ENCODE data around the gene YTHDC1. TPM values are rescaled to one million over a fixed set of nuclear protein-coding genes. Genes with fewer than 3 reads are reported as not detected.

Gene YTHDC1
- polyA plus RNA-seq, 1 of the 3 experiments (the other 2 are of a cell fraction) = 31.3 TPM

DNA sequence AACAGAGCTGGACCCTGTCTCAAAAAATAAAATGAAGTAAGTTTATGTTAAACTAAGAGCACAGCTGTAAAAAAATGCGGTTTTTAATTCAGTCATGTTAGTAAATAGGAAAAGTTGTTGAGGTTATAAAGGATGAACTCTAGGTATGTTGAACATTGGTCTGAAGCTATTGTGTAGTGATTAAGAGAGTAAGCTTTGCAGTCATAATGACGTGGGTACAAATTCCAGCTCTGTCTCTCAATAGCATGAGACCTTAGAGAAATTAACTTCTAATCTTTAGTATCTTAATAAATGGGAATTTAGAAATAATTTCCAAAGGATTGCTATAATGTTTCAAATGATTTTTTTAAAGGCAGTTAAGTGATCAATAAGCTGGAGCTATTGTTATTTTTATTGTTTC lies 2.9 kb upstream of the YTHDC1 start:
- H3K27me3 ChIP-seq (ENCODE audit: insufficient read depth) = 0 out of 2 replicates have a peak, but pooled peaks cover 7% of the 10 kb centered on the region
- WGBS (ENCODE audit: low lambda C conversion rate) = 4% methylated on average over 2 of the region's 2 CpGs
- no peak for DNase-seq
- no peak overlapping the region for H3K4me2 ChIP-seq
- H2AFZ ChIP-seq (ENCODE audit: low read depth) = no peak overlapping the region
- no peaks in the 10 kb centered on the region for H3K36me3 ChIP-seq (replicated peaks in 1 of 2; ENCODE audit: control insufficient read depth in 1 of 2, insufficient read depth in 2 of 2, low read length in 1 of 2)
- H3K4me1 ChIP-seq (ENCODE audit: control insufficient read depth in 1 of 2, insufficient read depth in 2 of 2, low read depth in 1 of 2, low read length in 1 of 2) = peaks cover 0 to 4% of the 10 kb centered on the region in 2 experiments; a peak in 2 of 4 replicates
- CTCF ChIA-PET = interaction anchor here (0.7 to 1.8 kb wide), 4 partner anchors 8 to 23 kb away, joined by 3 to 9 read pairs (median 4); no protein-coding TSS in a partner anchor
- no peak overlapping the region for H3K9ac ChIP-seq
- POLR2A ChIA-PET = interaction anchor here (0.6 kb wide), 1 partner anchor 32 kb away, joined by 3 read pairs; no protein-coding TSS in a partner anchor
- peaks cover 13% of the 10 kb centered on the region for H4K20me1 ChIP-seq (ENCODE audit: insufficient read depth)
- H3K9me2 ChIP-seq = no peaks in the 10 kb centered on the region
- TF ChIP-seq EZH2phosphoT487 (IDR thresholded peaks at IDR 0.05; ENCODE audit: borderline replicate concordance, low read depth) (no peak), RAD21 (IDR thresholded peaks at IDR 0.05; ENCODE audit: low read length) (no peak), FOXM1 (IDR thresholded peaks at IDR 0.05; ENCODE audit: low read depth) (no peak), FOXJ3 (CRISPR knock-in tag; IDR thresholded peaks at IDR 0.05) (no peak), TAF1 (IDR thresholded peaks at IDR 0.05; ENCODE audit: borderline replicate concordance, low read depth, low read length) (no peak), RCOR1 (IDR thresholded peaks at IDR 0.05; ENCODE audit: low read length) (no peak)
- TF ChIP-seq, protein P1, sequence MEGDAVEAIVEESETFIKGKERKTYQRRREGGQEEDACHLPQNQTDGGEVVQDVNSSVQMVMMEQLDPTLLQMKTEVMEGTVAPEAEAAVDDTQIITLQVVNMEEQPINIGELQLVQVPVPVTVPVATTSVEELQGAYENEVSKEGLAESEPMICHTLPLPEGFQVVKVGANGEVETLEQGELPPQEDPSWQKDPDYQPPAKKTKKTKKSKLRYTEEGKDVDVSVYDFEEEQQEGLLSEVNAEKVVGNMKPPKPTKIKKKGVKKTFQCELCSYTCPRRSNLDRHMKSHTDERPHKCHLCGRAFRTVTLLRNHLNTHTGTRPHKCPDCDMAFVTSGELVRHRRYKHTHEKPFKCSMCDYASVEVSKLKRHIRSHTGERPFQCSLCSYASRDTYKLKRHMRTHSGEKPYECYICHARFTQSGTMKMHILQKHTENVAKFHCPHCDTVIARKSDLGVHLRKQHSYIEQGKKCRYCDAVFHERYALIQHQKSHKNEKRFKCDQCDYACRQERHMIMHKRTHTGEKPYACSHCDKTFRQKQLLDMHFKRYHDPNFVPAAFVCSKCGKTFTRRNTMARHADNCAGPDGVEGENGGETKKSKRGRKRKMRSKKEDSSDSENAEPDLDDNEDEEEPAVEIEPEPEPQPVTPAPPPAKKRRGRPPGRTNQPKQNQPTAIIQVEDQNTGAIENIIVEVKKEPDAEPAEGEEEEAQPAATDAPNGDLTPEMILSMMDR (IDR thresholded peaks at IDR 0.05) = no peak
- TF ChIP-seq, protein P2, sequence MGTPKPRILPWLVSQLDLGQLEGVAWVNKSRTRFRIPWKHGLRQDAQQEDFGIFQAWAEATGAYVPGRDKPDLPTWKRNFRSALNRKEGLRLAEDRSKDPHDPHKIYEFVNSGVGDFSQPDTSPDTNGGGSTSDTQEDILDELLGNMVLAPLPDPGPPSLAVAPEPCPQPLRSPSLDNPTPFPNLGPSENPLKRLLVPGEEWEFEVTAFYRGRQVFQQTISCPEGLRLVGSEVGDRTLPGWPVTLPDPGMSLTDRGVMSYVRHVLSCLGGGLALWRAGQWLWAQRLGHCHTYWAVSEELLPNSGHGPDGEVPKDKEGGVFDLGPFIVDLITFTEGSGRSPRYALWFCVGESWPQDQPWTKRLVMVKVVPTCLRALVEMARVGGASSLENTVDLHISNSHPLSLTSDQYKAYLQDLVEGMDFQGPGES (IDR thresholded peaks at IDR 0.05; ENCODE audit: low read depth, low read length) = no peak
- H3K79me2 ChIP-seq (ENCODE audit: insufficient read depth) = peaks cover 21% of the 10 kb centered on the region
- H3K4me3 ChIP-seq (ENCODE audit: low read depth in 2 of 2, low read length in 1 of 2) = no peak overlapping the region
- peaks cover 3% of the 10 kb centered on the region for H3F3A ChIP-seq (replicated peaks; ENCODE audit: insufficient read depth)
- H3K9me3 ChIP-seq = no peaks in the 10 kb centered on the region
- H3K27ac ChIP-seq (ENCODE audit: low read depth in 2 of 2, low read length in 1 of 2) = no peak overlapping the region

DNA sequence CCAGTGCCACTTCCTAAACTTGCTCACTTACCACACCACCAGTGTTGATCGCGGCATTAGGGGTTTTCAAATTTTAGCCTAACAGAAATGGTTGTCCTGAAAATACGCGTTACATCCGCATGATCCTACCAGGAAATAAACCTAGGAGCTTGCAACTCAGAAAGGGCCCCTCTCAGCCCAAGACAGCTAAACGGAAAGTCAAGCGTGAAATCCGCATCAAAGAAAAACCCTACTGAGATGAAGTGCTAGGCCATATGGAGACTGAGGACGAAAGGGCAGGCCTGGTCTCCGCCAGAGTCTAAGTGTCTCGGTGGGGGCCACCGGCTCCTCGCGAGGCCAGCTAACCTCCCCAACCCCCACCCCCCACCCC lies 626 bp downstream of the YTHDC1 start:
- Histone ChIP-seq H3K9me3 (no peaks in the 10 kb centered on the region), H3K4me3 (ENCODE audit: low read depth in 2 of 2, low read length in 1 of 2) (peak overlapping the region; percentile 75 to 77), H3K4me1 (ENCODE audit: control insufficient read depth in 1 of 2, insufficient read depth in 2 of 2, low read depth in 1 of 2, low read length in 1 of 2) (peaks cover 0 to 4% of the 10 kb centered on the region in 2 experiments; a peak in 2 of 4 replicates), H3K27me3 (ENCODE audit: insufficient read depth) (0 out of 2 replicates have a peak, but pooled peaks cover 7% of the 10 kb centered on the region), H3K27ac (ENCODE audit: low read depth in 2 of 2, low read length in 1 of 2) (peak overlapping the region; percentile 92 to 93), H3K9ac (peak overlapping the region; percentile 98), H3K9me2 (no peaks in the 10 kb centered on the region), H2AFZ (ENCODE audit: low read depth) (no peak overlapping the region; the same call in 1 of the 2 replicates), H3K4me2 (peak overlapping the region; percentile 68), H3F3A (replicated peaks; ENCODE audit: insufficient read depth) (peaks cover 3% of the 10 kb centered on the region), H3K79me2 (ENCODE audit: insufficient read depth) (peaks cover 56% of the 10 kb centered on the region), H4K20me1 (ENCODE audit: insufficient read depth) (peaks cover 48% of the 10 kb centered on the region), H3K36me3 (replicated peaks in 1 of 2; ENCODE audit: control insufficient read depth in 1 of 2, insufficient read depth in 2 of 2, low read length in 1 of 2) (no peaks in the 10 kb centered on the region)
- DNase-seq = no peak
- POLR2A ChIA-PET = no interaction called here
- WGBS (ENCODE audit: low lambda C conversion rate) = under 1% methylated on average over 14 of the region's 14 CpGs
- CTCF ChIA-PET = no interaction called here
- TF ChIP-seq GABPA (IDR thresholded peaks at IDR 0.05; ENCODE audit: low read depth) = no peak
- TF ChIP-seq, protein P3, sequence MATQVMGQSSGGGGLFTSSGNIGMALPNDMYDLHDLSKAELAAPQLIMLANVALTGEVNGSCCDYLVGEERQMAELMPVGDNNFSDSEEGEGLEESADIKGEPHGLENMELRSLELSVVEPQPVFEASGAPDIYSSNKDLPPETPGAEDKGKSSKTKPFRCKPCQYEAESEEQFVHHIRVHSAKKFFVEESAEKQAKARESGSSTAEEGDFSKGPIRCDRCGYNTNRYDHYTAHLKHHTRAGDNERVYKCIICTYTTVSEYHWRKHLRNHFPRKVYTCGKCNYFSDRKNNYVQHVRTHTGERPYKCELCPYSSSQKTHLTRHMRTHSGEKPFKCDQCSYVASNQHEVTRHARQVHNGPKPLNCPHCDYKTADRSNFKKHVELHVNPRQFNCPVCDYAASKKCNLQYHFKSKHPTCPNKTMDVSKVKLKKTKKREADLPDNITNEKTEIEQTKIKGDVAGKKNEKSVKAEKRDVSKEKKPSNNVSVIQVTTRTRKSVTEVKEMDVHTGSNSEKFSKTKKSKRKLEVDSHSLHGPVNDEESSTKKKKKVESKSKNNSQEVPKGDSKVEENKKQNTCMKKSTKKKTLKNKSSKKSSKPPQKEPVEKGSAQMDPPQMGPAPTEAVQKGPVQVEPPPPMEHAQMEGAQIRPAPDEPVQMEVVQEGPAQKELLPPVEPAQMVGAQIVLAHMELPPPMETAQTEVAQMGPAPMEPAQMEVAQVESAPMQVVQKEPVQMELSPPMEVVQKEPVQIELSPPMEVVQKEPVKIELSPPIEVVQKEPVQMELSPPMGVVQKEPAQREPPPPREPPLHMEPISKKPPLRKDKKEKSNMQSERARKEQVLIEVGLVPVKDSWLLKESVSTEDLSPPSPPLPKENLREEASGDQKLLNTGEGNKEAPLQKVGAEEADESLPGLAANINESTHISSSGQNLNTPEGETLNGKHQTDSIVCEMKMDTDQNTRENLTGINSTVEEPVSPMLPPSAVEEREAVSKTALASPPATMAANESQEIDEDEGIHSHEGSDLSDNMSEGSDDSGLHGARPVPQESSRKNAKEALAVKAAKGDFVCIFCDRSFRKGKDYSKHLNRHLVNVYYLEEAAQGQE (IDR thresholded peaks at IDR 0.05; ENCODE audit: low read depth, low read length) = no peak
- no peak for TF ChIP-seq EZH2phosphoT487 (IDR thresholded peaks at IDR 0.05; ENCODE audit: borderline replicate concordance, low read depth)
- TF ChIP-seq TCF12 (IDR thresholded peaks at IDR 0.05) = no peak
- TF ChIP-seq NFIC (IDR thresholded peaks at IDR 0.05; ENCODE audit: borderline replicate concordance) = no peak
- TF ChIP-seq ELF1 (IDR thresholded peaks at IDR 0.05) = no peak
- TF ChIP-seq, protein P4, sequence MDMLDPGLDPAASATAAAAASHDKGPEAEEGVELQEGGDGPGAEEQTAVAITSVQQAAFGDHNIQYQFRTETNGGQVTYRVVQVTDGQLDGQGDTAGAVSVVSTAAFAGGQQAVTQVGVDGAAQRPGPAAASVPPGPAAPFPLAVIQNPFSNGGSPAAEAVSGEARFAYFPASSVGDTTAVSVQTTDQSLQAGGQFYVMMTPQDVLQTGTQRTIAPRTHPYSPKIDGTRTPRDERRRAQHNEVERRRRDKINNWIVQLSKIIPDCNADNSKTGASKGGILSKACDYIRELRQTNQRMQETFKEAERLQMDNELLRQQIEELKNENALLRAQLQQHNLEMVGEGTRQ (IDR thresholded peaks at IDR 0.05; ENCODE audit: borderline replicate concordance, low read depth, low read length) = no peak
- no peak for TF ChIP-seq TAF1 (IDR thresholded peaks at IDR 0.05; ENCODE audit: borderline replicate concordance, low read depth, low read length)
- no peak for TF ChIP-seq CHD2 (IDR thresholded peaks at IDR 0.05; ENCODE audit: low read length, partially characterized antibody)
- no peak for TF ChIP-seq RFX5 (IDR thresholded peaks at IDR 0.05; ENCODE audit: low read length)
- TF ChIP-seq, protein P1 (IDR thresholded peaks at IDR 0.05) = no peak
- no peak for TF ChIP-seq MEF2A (IDR thresholded peaks at IDR 0.05; ENCODE audit: borderline replicate concordance, low read depth)
- TF ChIP-seq RCOR1 (IDR thresholded peaks at IDR 0.05; ENCODE audit: low read length) = no peak

Data from SK-N-SH (cell line).